SIG-M5 treated with dmso at 0.1 percent for 504 hours (cell line): ENCODE results near the gene BDH1.
A peak's percentile ranks its signal among the peaks of the same experiment; 100 is the strongest.
"Not testable (repeated sequence)": the region's sequence is repeated elsewhere in the genome, so short reads cannot be mapped to it uniquely, and the experiment has no call there.

Experiments used
- DNase-seq: peaks from one replicate; lab custom pipeline; 2025; ENCODE audit not compliant: unreplicated experiment; lab: John Stamatoyannopoulos, UW

BDH1 gene

DNA sequence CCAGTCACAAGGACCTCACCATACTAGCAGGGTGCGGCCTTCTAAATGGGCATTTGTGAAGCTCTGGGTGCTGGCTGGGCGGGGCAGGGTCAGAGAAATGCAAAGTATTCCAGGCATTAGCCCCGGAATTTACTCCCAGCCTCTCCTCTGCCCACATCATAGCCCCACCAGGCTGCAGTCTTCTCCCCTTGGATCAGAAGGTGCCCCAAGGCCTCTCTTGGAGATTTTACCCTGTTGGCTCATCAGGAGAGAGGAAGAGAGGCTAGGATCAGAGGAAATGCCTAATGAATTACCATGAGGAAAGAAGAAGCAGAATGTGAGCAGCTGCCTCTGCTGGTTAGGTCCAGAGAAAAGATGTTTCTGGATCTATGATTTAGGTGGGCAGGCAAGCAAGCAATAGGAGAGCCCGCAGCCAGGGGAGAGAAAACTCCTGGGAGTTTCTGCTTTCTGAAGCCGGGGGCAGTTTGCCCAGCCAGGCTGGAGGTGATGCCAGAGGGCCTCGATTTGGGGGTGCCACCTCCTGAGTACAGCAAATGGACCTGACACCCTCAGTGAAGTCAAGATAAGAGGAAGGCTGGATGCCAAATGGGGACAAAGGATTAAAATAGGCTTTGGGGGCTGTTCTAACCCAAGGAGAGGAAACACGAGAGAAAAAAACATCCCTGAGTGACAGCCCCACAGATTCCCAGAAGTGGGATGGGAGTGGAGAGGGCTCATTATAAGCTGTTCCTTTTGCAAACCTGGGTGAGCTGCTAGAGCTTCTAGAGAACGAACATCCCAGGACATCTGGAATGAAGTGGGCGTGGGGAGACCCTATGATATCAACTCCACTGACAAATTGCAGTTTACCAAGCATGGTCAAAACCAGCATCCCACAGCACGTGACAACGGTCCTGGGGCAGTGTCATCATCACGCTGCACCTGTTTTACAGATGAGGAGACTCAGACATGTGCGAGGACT lies 65.4 kb downstream of the BDH1 start:
- DNase-seq = no peak

- peak; percentile 42 for DNase-seq
Observed at GRCh38 chr3:197487911-197488391, 67.8 kb downstream of the BDH1 start.

DNA sequence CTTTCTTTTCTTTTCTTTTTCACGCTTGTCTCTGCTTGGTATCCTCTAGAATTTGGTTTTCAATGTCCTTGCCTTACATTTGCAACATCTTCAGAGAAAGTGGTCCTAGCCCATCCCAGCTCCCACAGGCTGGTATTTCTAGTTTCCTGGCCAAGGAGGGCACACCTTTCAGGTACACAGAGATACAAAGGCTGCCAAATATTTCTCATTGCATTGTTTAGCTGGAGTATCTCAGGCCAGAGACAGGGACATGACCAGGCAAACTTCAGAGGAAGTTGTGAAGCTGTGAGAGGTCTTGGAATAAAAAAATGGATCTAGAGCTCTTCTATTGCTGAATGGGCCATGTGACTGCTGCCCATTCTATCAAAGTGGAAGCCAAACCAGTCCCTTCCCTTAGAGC lies 68.9 kb downstream of the BDH1 start:
- no peak for DNase-seq

DNA sequence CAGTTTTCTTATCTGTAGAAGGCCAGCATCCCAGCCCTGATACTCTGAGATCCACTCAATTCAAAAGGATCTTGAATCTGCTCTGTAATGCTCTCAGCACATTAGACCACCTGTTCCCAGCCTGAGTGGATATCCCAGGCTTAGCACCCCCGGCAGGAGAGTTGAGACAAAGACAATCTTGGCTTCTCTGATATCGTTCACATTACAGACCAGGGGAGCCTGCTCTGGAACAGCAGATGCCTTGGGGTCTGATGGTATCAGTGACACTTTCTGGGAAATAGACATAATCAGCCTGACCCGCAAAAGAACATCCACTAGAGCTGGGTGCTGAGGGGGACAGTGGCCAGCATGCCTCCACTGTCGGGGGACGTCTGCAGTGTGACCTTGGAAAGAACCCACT lies 70.6 kb downstream of the BDH1 start:
- no peak for DNase-seq

DNA sequence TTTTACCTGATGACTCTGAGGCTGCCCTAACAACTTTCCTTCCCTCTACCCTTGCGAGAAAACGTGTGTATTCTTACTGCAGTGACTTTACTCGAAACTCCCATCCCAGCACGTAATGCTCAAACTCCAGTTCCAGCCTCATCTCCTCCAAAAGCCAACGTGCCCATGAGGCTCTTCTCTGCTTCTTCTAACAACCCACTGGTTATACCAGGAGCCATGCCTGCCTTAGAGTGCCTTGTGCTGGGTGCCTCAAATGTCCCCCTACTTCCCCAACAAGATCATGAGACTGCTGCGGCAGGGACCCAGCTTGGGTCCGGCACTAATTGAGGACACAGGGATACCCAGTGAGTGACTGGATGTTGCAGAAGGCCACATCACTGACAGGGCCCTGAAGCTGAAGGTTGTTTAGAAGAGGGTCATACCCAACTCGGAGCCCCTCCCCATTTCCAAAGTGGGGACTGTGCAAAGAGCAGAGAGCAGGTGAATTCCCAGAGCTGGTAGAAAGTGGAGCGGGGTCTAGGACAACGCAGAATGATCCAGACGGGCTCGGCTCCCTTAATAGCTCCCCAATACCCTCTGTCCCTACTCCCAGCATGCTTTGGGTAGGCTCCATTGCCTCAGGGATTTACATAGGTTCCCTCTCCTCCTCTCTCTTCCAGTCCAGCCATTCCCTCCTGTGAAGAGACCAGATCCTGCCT lies 71.4 kb downstream of the BDH1 start:
- DNase-seq = no peak

GRCh38 chr3:197482001-197482400 lies 73.8 kb downstream of the BDH1 start:
- no peak for DNase-seq

- DNase-seq = no peak
Observed at GRCh38 chr3:197480320-197480719, 75.4 kb downstream of the BDH1 start.

DNA sequence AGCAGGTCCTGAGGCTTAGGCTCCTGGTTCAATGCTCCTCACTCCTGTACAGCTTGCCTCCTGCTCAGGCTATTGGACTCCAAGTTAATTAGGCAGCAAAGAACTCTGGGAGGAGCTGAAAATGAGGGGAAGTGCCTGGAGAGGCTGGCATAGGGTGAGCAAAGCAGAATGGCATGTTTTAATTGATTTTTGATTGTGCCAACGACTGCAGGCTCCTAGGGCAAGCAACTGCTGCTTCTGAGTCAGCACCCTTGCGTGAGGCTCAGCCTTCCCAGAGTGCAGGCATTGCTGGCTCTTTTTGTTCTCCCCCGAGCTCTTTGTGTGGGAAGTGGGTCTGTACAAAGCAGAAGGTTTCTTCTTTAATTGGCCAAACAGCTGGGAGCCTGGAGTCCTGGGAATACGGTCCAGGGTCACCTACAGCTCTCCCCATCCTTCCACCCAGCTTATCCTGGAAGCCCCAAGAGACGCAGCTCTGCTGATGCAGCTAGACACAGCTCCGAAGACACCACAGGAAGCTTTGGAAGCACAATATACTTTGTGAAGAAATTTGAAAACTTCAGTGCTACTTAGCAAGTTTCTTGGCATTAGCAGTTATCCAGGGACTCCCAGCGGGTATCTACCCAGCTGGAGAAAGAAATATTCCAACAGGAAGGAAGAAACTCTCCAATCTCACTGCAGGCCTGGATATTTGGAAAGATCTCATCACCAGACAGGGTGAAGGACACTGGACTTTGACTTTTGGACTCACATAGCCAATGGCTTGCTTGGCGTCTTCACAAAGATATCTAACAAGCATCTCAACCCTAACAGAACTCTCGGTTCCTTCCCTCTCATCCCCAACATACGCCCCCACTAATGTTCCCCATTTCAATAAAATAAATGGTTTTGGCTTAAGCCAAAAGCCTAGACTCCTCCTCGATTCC lies 76.8 kb downstream of the BDH1 start:
- no peak for DNase-seq

DNA sequence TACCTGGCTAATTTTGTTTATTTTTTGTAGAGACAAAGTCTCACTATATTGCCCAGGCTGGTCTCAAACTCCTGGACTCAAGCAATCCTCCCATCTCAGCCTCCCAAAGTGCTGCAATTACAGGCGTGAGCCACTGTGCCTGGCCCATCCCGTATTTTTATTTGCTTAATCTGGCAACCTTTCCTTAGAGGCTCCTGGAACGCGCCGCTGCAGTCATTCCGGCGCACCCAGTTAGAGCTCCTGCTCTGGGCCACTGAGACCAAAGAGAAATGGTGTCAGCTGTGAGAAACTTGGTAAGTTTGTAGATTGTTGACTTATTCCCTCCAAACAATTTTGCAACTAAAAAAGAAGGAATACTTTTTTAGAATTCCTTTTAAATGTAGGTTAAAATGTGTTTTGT lies 78.0 kb downstream of the BDH1 start:
- not testable (repeated sequence) for DNase-seq

- no peak for DNase-seq
Observed at GRCh38 chr3:197475997-197476525, 79.7 kb downstream of the BDH1 start.

- DNase-seq = no peak
Observed at GRCh38 chr3:197475514-197475913, 80.3 kb downstream of the BDH1 start.

GRCh38 chr3:197472151-197472550 lies 83.6 kb downstream of the BDH1 start:
- DNase-seq = no peak

GRCh38 chr3:197471221-197472010 lies 84.4 kb downstream of the BDH1 start:
- no peak for DNase-seq

DNA sequence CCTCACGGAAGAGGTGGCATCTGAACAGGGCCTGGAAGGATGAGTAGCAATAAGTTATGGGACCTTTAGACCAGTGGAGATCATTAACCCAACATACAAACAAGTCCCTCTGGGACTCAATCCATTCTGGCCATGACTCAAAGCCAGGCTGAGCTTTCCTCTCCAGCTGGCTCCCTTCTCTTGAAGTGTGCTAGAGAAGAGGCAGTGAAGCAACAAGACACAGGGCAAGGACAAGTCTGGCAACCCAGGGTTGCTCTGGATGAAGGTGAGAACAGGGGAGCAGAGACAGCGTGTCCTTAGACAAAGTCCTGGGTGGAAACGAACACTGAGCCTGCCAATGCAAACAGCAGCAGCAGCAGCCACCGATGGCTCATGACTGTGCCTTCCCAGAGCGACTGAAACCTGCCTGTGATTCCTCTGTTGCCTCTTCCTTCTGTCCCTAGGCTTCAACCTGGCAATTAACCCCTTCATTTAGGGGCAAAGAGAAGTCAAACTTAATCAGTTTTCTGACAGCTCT lies 86.8 kb downstream of the BDH1 start:
- DNase-seq = no peak

- no peak for DNase-seq
Observed at GRCh38 chr3:197468167-197468566, 87.6 kb downstream of the BDH1 start.

DNA sequence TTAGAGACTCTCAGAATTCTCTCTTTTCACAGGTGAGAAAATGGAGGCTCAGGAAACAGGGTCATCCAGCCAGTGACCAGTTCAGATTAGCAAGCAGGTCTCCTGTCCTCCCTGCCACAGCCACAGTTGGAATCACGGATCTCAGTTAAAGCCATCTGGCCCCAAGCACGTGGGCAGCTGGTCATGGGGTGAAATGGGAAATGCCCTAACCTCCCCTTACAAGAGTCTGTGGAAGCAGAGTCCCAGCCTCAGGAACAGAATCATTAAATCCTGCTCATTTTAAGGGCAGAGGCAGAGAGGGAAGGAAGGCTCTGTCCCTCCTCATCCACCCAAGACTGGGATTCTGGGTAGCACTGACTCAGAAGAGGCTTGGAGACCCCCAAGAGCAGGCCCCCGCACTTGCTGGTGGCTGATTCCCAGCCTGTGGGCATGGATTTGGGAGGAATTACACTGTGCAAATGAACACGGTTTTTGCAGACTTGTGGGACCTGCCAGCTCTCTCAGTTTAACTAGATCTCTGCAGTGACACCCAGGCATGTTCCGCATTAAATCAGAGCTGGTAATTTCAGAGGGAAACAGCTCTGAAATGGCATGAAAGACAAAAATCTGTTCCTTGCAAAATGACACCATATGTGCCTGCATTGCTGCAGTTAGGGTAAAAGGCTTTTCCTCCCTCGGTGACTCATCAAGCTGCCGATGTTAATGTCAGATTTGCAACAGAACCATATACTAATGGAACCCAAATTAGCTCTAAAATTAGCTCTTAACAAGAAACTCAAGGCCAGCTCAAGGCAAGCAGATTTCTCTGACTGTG lies 89.0 kb downstream of the BDH1 start:
- no peak for DNase-seq

GRCh38 chr3:197465996-197466549 lies 89.7 kb downstream of the BDH1 start:
- DNase-seq = no peak

DNA sequence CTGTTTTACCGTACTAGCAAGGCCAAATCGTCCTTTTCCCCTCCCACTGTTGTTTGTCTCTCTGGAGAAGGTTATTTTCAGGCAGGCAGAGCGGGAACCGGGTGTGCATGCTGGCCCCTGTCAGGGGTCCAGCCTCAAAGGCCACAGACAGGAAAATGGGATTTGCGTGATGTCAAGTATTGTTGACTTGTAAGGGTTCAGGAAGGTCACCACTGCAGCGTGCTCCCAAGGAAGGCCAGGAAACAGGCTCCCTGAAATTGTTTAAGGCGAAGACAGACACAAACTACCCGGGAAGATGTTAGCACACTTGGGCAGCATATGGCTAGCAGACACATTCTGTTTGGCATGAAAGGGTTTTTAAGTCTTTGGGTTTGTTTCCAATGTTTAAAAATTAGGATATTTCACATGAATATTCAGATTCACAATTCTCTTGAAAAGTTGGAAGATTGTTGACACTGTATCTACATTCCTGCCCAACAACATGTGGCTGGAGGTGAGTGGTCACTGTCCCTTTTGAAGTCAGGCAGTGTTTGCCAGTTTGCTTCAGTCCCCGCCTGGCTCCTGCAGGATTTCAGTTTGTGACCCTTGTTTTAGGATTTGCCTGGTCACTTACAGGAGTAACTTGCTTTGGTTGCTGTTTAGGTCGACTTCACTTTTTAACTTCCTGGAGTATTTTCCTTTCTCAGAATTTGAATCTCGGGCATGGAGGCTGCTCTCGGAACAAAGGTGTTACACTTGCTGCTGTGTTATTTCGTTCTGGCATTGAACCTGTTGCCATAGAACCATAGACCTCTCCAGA lies 90.4 kb downstream of the BDH1 start:
- DNase-seq = no peak
